Measurements from ENCODE around the gene TCERG1. TPM values are rescaled to one million over a fixed set of nuclear protein-coding genes. Genes with fewer than 3 reads are reported as not detected.

The TCERG1 gene
- total RNA-seq, 1 experiment from 2014 or later: 83.5 TPM

GRCh38 chr5:146399481-146399880 is 47.7 kb upstream of the TCERG1 start:
- CTCF ChIA-PET: no interaction called here

More at GRCh38 chr5:146399481-146399880, 47.7 kb upstream of the TCERG1 start:
- Histone ChIP-seq H3K9ac (ENCODE audit: low read length) (no peak overlapping the region), H2AFZ (ENCODE audit: low read depth, low read length, poor library complexity, severe bottlenecking) (no peak overlapping the region), H3K27me3 (ENCODE audit: insufficient read depth, low read length) (peaks cover 10% of the 10 kb centered on the region; the same call in 1 of the 2 replicates), H3K27ac (ENCODE audit: low read depth, low read length) (no peak overlapping the region), H3K4me1 (ENCODE audit: control insufficient read depth in 1 of 2, insufficient read depth in 2 of 2, low read length in 2 of 2) (no peaks in the 10 kb centered on the region), H3K4me3 (replicated peaks in 1 of 2; ENCODE audit: low read depth in 1 of 2, low read length in 2 of 2) (no peak overlapping the region), H3K36me3 (ENCODE audit: control insufficient read depth in 1 of 2, insufficient read depth in 2 of 2, low read length in 2 of 2) (no peaks in the 10 kb centered on the region), H4K20me1 (ENCODE audit: insufficient read depth) (no peaks in the 10 kb centered on the region), H3K9me2 (ENCODE audit: insufficient read depth) (no peaks in the 10 kb centered on the region), H3K4me2 (ENCODE audit: low read length) (no peak overlapping the region), H3K9me3 (ENCODE audit: control insufficient read depth in 1 of 2, insufficient read depth in 1 of 2, low read depth in 1 of 2, low read length in 2 of 2) (no peaks in the 10 kb centered on the region), H3K79me2 (ENCODE audit: insufficient read depth, low read length) (no peaks in the 10 kb centered on the region)
- BruUV-seq (replicated peaks): no TSS peak
- ATAC-seq (no peak), DNase-seq (ENCODE audit: low read depth, low spot score) (no peak)
- POLR2A ChIA-PET: no interaction called here
- no peak for TF ChIP-seq SRF (IDR thresholded peaks at IDR 0.05; ENCODE audit: low read depth)
- no peak for TF ChIP-seq ZNF274 (IDR thresholded peaks at IDR 0.05; ENCODE audit: low read depth, low read length)
- no peak for TF ChIP-seq EZH2phosphoT487 (IDR thresholded peaks at IDR 0.05; ENCODE audit: borderline replicate concordance)
- no peak for TF ChIP-seq ELF1 (IDR thresholded peaks at IDR 0.05; ENCODE audit: borderline replicate concordance, low read depth)
- TF ChIP-seq TCF7L2 (IDR thresholded peaks at IDR 0.05; ENCODE audit: borderline replicate concordance, extremely low read depth, insufficient read depth, insufficient read length): no peak
- TF ChIP-seq MAX (IDR thresholded peaks at IDR 0.05): no peak
- TF ChIP-seq POLR2AphosphoS5 (IDR thresholded peaks at IDR 0.05; ENCODE audit: low read depth, low read length): no peak
- TF ChIP-seq REST (IDR thresholded peaks at IDR 0.05; ENCODE audit: low read depth): no peak
- no peak for TF ChIP-seq CTCF (IDR thresholded peaks at IDR 0.05 in 2 of 3, conservative IDR thresholded peaks at IDR 0.05 in 1 of 3; ENCODE audit: borderline replicate concordance in 1 of 3, insufficient read depth in 1 of 3, low read depth in 2 of 3, low read length in 2 of 3)
- TF ChIP-seq RAD21 (IDR thresholded peaks at IDR 0.05; ENCODE audit: low read depth): no peak
- no peak for TF ChIP-seq SIN3A (IDR thresholded peaks at IDR 0.05; ENCODE audit: low read depth)
- no peak for TF ChIP-seq CBX3 (IDR thresholded peaks at IDR 0.05; ENCODE audit: low read depth)
- TF ChIP-seq ZBTB33 (IDR thresholded peaks at IDR 0.05; ENCODE audit: extremely low read depth, insufficient replicate concordance, low read length): no peak
- TF ChIP-seq EZH2 (IDR thresholded peaks at IDR 0.05): no peak
- no peak for TF ChIP-seq ZFX (IDR thresholded peaks at IDR 0.05)
- intact Hi-C loops (cut with micrococcal nuclease): no loop called here
- RAD21 ChIA-PET (ENCODE audit: low non-redundant PET in 1 of 2, low total read pairs in 2 of 2, uncharacterized antibody in 2 of 2, unreplicated experiment in 2 of 2): no interaction called here

Data from HCT116 (cell line).